ENCODE data around the gene BLOC1S3. TPM values are rescaled to one million over a fixed set of nuclear protein-coding genes. Genes with fewer than 3 reads are reported as not detected.

Gene BLOC1S3
- total and polyA plus RNA-seq, 2 of the 13 experiments (the other 11 are each of a cell fraction or from before 2014, with no cell fraction given), result 4.3 to 4.8 TPM

DNA sequence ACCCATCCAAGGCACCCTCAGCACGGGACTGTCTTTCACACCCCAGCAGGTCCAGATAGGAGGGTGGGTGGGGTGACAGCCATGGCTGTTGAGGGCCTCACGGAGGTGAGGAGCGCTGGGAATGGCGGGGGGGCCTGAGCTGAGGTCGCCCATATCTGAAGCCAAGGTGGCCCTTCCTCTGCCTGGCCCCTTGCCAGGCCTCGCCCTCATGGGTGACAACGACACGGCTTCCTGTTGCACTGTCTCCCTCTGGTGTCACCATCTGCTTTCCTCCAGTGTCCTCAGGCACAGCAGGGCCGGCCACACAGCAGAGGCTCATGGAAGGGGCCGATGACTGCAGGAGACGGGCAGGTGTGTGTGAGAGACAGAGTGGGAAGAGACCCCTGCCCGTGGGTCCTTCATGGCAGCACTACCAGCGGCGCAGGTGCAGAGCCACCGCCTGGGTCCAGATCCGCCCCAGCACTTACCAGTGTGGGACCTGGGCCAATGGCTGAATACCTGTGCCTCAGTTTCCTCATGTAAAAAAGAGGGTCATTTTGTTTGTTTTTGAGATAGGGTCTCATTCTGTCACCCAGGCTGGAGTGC, 9.7 kb upstream of the BLOC1S3 start (continued):
- TF ChIP-seq, protein P1, sequence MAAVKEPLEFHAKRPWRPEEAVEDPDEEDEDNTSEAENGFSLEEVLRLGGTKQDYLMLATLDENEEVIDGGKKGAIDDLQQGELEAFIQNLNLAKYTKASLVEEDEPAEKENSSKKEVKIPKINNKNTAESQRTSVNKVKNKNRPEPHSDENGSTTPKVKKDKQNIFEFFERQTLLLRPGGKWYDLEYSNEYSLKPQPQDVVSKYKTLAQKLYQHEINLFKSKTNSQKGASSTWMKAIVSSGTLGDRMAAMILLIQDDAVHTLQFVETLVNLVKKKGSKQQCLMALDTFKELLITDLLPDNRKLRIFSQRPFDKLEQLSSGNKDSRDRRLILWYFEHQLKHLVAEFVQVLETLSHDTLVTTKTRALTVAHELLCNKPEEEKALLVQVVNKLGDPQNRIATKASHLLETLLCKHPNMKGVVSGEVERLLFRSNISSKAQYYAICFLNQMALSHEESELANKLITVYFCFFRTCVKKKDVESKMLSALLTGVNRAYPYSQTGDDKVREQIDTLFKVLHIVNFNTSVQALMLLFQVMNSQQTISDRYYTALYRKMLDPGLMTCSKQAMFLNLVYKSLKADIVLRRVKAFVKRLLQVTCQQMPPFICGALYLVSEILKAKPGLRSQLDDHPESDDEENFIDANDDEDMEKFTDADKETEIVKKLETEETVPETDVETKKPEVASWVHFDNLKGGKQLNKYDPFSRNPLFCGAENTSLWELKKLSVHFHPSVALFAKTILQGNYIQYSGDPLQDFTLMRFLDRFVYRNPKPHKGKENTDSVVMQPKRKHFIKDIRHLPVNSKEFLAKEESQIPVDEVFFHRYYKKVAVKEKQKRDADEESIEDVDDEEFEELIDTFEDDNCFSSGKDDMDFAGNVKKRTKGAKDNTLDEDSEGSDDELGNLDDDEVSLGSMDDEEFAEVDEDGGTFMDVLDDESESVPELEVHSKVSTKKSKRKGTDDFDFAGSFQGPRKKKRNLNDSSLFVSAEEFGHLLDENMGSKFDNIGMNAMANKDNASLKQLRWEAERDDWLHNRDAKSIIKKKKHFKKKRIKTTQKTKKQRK (IDR thresholded peaks at IDR 0.05; ENCODE audit: low read length), result no peak
- TF ChIP-seq, protein P2, sequence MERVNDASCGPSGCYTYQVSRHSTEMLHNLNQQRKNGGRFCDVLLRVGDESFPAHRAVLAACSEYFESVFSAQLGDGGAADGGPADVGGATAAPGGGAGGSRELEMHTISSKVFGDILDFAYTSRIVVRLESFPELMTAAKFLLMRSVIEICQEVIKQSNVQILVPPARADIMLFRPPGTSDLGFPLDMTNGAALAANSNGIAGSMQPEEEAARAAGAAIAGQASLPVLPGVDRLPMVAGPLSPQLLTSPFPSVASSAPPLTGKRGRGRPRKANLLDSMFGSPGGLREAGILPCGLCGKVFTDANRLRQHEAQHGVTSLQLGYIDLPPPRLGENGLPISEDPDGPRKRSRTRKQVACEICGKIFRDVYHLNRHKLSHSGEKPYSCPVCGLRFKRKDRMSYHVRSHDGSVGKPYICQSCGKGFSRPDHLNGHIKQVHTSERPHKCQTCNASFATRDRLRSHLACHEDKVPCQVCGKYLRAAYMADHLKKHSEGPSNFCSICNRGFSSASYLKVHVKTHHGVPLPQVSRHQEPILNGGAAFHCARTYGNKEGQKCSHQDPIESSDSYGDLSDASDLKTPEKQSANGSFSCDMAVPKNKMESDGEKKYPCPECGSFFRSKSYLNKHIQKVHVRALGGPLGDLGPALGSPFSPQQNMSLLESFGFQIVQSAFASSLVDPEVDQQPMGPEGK (CRISPR knock-in tag; IDR thresholded peaks at IDR 0.05), result peak; percentile 69
- TF ChIP-seq, protein P3, sequence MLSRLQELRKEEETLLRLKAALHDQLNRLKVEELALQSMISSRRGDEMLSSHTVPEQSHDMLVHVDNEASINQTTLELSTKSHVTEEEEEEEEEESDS (CRISPR knock-in tag; IDR thresholded peaks at IDR 0.05; ENCODE audit: borderline replicate concordance), result no peak
- TF ChIP-seq ATM (IDR thresholded peaks at IDR 0.05; ENCODE audit: borderline replicate concordance) (no peak), PHF21A (CRISPR knock-in tag; IDR thresholded peaks at IDR 0.05) (0 out of 2 replicates have a peak, but pooled peaks have one; percentile 29), ZNF331 (CRISPR knock-in tag; IDR thresholded peaks at IDR 0.05) (no peak), GABPB1 (CRISPR knock-in tag; IDR thresholded peaks at IDR 0.05) (peak; percentile 69), ZFX (CRISPR knock-in tag; IDR thresholded peaks at IDR 0.05; ENCODE audit: low read depth) (peak; percentile 61; the same call in 1 of the 2 replicates), ZNF335 (CRISPR knock-in tag; IDR thresholded peaks at IDR 0.05) (no peak), ZNF83 (CRISPR knock-in tag; IDR thresholded peaks at IDR 0.05; ENCODE audit: borderline replicate concordance) (0 out of 2 replicates have a peak, but pooled peaks have one; percentile 48), ZNF441 (CRISPR knock-in tag; IDR thresholded peaks at IDR 0.05; ENCODE audit: borderline replicate concordance) (0 out of 2 replicates have a peak, but pooled peaks have one; percentile 17), ZNF773 (CRISPR knock-in tag; IDR thresholded peaks at IDR 0.05; ENCODE audit: borderline replicate concordance) (no peak), SIX4 (CRISPR knock-in tag; IDR thresholded peaks at IDR 0.05) (no peak), ZNF850 (CRISPR knock-in tag; conservative IDR thresholded peaks at IDR 0.05) (no peak), EP300 (IDR thresholded peaks at IDR 0.05; ENCODE audit: low read depth in 2 of 2, low read length in 2 of 2) (no peak), EP300 (CRISPR knock-in tag; IDR thresholded peaks at IDR 0.05; ENCODE audit: borderline replicate concordance) (no peak), ARNTL (CRISPR knock-in tag; IDR thresholded peaks at IDR 0.05) (no peak), RXRA (CRISPR knock-in tag; IDR thresholded peaks at IDR 0.05) (peak; percentile 45; the same call in 1 of the 2 replicates), GZF1 (CRISPR knock-in tag; IDR thresholded peaks at IDR 0.05) (no peak)
- TF ChIP-seq, protein P4, sequence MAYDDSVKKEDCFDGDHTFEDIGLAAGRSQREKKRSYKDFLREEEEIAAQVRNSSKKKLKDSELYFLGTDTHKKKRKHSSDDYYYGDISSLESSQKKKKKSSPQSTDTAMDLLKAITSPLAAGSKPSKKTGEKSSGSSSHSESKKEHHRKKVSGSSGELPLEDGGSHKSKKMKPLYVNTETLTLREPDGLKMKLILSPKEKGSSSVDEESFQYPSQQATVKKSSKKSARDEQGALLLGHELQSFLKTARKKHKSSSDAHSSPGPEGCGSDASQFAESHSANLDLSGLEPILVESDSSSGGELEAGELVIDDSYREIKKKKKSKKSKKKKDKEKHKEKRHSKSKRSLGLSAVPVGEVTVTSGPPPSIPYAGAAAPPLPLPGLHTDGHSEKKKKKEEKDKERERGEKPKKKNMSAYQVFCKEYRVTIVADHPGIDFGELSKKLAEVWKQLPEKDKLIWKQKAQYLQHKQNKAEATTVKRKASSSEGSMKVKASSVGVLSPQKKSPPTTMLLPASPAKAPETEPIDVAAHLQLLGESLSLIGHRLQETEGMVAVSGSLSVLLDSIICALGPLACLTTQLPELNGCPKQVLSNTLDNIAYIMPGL (CRISPR knock-in tag; IDR thresholded peaks at IDR 0.05; ENCODE audit: borderline replicate concordance in 1 of 2, low read depth in 1 of 2), result peak in 1 of 2 experiments; percentile 43; a peak in 1 of 4 replicates
- TF ChIP-seq, protein P5, sequence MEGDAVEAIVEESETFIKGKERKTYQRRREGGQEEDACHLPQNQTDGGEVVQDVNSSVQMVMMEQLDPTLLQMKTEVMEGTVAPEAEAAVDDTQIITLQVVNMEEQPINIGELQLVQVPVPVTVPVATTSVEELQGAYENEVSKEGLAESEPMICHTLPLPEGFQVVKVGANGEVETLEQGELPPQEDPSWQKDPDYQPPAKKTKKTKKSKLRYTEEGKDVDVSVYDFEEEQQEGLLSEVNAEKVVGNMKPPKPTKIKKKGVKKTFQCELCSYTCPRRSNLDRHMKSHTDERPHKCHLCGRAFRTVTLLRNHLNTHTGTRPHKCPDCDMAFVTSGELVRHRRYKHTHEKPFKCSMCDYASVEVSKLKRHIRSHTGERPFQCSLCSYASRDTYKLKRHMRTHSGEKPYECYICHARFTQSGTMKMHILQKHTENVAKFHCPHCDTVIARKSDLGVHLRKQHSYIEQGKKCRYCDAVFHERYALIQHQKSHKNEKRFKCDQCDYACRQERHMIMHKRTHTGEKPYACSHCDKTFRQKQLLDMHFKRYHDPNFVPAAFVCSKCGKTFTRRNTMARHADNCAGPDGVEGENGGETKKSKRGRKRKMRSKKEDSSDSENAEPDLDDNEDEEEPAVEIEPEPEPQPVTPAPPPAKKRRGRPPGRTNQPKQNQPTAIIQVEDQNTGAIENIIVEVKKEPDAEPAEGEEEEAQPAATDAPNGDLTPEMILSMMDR (CRISPR knock-in tag; IDR thresholded peaks at IDR 0.05), result peak; percentile 81

Measured in HepG2 (cell line).